Fibroblast of upper back skin (primary cell): ENCODE data around the gene ANKLE1.
"Not testable (repeated sequence)": the region's sequence is repeated elsewhere in the genome, so short reads cannot be mapped to it uniquely, and the experiment has no call there.

Experiments used
- DNase-seq: peaks from one replicate; pipeline ENCODE4 v3.0.0-alpha.2; 2013

ANKLE1 gene

DNA sequence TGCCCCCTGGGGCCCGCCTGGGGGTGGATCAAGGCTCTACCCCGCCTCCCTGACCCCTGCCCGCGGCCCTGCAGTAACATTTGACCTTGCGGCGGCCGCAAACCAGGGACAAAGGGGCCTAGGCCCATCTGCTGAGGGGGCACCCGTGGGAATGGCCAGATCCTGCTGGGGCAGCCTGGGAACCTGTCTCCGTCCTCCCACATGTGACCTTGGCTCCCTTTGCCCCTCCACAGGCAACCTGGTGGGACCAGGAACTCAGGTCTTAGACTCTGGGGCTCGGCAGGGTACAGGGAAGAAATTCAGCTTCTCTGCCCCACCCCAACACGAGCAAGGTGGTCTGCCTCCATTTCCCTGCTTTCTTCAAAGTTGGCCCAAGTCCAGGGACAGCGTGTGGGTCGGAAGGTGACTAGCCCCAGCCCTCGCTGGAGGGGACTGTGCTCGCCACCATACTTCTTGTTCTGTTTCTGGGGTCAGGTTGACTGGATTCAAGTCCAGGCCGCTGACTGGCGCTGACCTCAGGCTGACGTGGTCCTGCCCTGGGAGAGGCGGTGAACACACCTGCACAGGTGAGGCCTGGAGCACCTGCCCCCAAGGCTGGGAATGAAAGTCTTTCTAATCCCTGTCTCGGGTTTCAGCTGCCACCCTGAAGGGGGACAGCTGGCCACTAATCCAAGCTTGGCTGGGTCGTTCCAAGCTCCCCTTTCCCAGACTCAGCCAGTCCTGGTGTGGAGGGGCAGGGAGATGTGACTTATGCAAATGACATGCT lies 33.5 kb upstream of the ANKLE1 start:
- DNase-seq = no peak

DNA sequence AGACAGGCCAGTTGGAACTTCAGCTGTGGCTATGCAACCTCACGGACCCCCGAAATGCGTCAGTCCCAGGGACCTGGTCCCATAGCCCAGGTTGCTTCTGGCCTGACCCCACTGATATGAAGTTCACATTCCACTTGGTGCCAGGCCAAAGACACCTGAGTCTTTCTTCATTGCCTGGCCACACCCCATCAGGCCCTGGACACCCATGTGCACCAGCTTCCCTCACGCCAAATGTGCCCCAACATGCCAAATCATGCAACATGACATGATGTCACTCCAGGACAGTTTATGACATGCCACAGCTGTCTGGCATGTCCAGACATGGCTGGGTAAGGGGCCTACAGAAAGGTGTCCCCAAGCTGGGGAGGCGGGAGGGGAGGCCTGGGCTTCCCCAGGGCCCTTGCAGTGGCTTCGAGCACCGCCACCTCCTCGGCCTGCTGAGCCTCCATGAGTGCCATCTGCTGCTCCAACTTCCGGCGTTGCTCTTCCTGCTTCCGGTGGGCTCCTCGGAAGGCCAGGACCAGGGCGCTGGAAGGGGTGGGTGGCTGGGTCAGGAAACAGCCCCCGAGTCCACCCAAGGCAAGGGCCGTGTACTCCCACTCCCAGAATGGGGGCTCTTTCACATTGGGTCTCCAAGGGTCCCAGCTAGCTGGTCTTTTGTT lies 31.7 kb upstream of the ANKLE1 start:
- DNase-seq = no peak

DNA sequence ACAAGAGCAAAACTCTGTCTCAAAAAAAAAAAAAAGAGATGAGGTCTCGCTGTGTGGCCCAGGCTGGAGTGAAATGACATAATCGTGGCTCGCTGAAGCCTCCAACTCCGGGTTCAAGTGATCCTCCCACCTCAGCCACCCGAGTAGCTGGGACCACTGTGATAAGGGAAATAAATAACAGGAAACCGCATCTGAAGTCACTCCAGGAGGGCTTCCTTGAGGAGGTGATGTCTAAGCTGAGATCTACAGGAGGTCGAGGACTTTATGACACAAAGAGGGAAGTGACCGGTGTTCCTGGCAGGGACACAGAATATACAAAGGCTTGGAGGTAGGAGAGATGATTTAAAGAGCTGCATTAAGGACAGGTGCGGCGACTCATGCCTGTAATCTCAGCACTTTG lies 27.1 kb upstream of the ANKLE1 start:
- DNase-seq = no peak

DNA sequence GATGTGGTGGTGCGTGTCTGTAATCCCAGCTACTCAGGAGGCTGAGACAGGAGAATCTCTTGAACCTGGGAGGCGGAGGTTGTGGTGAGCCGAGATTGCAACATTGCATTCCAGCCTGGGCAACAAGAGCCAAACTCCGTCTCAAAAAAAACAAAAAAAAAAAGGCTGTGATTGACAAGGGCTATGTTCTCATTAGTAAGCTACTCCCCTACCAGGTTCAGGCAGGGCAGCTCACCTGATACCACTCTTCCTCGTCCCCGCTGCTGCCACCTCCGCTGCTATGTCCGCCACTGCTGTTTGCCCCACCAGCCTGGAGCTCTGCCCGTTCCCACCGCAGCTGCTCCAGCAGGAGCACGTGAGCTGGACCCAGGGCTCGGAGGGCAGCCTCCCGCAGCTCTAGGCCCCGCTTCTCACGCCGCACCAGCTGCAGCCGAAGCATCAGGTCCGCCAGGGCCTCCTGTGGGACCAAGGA lies 26.5 kb upstream of the ANKLE1 start:
- DNase-seq = no peak

DNA sequence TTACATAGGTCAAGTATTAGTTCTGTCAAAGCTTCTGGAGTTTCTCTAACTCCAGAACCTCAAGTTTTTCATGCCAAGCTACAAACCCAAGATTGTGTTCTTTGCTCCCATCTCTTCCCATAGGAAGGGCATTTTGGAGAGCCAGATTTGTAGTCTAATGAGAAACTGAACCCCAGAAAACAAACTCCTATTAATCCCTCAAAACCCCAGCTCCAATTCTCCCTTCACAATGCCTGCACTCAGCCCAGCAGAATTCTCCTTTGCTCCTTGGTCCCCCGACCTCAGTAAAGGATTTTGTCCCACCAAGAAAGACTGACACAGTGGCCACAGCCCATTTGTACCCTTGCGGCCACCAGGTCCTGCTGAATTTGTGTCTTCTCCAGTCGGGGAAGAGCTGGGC lies 25.6 kb upstream of the ANKLE1 start:
- no peak for DNase-seq

DNA sequence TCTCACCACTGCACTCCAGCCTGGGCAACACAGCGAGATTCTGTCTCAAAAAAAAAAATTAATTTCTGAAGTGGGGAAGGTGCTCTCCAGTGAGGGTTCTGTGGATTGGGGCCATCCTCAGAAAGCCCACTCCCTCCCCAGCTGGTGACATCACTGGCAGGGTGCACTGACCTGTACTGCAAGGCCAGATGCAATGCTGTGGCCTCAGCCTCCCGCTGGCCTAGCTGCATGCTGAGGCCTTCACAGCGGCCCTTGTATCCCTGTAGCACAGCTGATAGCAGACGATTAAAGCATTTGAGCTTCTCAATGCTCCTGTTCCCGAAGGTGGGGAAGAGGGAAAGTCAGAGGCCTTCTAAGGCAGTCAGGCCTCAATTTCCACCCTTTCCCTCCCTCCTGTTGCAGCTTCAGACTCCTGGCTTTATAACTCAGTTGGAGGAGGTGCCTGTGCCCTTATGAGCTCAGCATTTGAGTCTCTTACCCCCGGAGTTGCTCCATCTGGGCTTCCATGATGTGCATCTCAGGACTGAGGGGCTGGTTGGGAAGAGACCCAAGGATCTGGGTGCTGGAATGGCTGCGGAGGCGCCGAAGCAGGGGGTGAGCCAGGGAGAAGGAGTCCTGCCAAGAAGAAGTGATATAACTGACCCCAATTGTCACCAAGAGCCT lies 22.5 kb upstream of the ANKLE1 start:
- DNase-seq = no peak

DNA sequence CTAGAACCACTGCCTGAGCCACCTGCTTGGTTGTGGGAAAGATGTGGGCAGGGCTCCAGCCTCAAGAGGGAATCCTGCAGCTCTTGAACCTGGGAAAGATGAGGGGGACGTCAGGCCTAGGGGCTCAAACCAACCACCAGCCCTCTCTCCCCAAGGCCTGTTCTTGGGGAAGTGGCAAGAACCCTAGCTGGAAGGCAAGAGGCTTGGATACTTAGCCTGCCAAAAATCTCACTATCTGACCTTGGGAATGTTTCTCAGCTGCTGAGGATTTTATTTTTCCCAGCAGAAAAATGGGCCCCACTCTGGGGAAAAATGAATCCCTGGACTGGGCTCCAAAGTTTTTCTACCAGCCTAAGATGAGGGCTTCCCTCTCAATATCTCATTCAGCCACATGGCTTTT lies 21.8 kb upstream of the ANKLE1 start:
- DNase-seq = no peak

DNA sequence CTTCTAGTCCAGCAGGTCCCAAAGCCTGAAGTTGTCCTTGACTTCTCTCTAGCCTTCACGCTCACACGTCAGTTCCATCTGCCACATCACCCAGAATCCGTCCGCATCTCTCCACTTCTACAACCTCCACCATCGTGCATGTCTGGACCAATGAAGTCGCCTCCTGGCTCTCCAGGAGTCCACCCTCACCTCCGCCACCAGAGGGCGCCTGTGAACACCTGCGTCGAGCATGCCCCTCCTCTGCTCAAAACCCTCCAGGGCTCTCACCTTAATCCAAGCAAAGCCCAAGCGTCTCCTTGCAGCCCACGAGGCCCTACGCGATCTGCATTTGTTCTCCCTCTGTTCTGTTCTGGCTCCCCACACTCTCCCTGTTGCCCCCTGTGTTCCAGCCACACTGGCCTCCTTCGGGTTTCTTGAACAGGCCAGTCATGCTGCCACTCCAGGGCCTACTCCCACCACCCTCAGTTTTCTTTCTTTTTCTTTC lies 20.8 kb upstream of the ANKLE1 start:
- peak; percentile 69 for DNase-seq

DNA sequence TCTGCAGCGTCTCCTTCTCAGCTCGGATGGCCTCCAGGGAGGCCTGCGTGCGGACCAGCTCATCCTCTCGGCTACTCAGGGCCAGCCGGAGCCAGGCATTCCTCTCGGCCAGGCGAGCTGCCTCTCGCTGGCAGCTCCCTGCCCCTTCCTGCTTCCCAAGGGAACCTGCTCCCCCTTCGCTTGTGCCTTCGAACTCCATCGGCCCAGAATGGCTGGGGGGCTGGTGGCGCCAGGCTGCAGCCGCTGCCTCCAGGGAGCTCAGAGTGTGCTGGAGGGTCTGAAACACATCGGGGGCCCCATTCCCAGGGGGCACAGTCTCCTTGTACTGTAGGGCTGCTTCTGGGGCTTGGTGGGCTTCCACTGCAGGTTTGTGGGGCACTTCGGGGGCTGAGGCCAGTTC lies 19.1 kb upstream of the ANKLE1 start:
- no peak for DNase-seq

DNA sequence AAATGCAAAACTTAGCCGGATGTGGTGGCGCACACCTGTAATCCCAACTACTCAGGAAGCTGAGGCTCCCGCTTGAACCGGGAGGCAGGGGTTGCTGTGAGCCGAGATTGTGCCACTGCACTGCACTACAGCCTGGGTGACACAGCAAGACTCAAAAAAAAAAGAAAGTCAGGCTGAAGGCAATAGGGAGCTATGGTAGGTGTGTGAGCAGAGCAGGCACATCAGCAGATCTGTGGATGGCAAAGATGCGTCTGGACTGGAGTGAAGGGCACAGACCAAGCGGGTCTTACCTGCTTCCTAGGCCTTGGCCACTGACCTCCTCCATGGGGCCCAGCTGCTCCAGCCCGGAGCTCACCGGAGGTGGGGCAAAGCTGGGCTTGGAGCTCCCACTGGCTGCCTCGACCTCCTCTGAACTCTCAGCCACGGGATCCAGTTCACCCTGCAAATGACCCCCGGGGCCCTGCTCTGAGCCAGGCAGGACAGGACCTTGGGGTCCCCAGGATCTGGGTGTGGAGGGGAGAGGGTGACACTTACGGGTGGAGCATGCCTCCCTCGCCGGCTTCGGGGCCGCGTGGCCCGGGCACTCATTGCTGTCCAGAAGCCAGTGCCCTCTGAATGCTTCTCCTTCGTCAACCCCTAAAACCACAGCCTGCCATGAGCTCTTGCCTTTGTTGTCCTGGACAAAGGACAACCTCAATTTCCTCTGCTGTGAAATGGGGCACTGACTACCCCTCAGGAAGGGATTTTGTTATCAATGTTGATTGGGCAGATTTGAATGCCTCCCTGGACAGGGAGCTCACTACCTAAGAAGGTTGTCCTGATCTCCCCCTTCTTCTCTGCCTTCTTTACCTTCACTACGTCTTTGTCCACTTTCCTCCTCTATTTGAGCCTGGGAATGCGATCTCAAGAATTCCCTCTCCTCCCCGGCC lies 17.7 kb upstream of the ANKLE1 start:
- no peak for DNase-seq

DNA sequence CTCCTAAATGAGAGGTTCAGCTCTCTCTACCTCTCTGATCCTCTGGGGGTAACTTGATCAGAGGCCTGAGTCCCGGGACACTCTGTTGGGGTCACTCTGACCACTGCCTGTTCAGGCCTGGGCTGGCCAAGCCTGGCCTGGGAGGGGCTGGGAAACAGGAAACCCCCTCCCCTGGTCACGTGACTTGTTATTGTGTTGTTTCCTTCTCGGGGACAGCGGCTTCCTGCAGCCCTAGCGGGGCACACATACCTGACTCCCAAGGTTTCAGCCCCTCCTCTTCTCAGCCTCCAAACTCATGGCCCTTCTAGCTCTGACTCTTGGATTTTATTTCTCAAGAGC lies 17.1 kb upstream of the ANKLE1 start, which contains the start of gene USHBP1:
Gene USHBP1, minus strand, starts transcription at position 105 of the 339 bp plus-strand sequence. CDS start 446 bp downstream, outside the sequence.
- DNase-seq = no peak

DNA sequence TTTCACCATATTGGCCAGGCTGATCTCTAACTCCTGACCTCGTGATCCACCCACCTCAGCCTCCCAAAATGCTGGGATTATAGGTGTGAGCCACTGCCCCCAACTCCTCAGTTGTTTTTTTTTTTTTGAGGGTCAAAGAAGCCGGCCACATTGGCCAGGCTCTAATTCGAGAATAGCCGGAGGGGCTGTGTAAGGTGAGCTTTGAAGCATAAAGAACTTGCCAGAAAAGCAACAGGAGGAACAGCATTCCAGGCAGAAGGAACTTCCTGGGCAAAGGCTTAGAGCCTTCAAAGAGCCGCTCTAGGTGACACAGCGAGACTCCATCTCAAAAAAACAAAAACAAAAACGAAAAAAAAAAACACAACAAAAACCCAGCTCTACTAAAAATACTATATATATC lies 15.7 kb upstream of the ANKLE1 start:
- DNase-seq = no peak

DNA sequence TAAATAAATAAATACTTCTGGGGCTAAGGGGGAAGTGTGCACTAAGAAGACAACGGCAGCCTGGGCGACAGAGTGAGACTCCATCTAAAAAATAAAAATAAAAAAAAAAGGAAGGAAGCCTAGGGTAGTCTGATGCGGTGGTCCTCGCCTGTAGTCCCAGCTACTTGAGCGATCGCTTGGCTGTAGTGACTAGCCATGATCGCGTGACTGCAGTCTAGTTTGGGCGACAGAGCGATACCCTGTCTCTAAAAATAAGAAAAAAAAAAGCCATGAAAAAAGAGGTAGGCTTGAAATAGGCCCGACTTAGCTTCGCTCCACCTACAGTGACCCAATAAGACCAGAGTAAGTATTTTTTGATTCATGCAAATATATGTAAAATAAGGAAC lies 15.1 kb upstream of the ANKLE1 start:
- no peak for DNase-seq

DNA sequence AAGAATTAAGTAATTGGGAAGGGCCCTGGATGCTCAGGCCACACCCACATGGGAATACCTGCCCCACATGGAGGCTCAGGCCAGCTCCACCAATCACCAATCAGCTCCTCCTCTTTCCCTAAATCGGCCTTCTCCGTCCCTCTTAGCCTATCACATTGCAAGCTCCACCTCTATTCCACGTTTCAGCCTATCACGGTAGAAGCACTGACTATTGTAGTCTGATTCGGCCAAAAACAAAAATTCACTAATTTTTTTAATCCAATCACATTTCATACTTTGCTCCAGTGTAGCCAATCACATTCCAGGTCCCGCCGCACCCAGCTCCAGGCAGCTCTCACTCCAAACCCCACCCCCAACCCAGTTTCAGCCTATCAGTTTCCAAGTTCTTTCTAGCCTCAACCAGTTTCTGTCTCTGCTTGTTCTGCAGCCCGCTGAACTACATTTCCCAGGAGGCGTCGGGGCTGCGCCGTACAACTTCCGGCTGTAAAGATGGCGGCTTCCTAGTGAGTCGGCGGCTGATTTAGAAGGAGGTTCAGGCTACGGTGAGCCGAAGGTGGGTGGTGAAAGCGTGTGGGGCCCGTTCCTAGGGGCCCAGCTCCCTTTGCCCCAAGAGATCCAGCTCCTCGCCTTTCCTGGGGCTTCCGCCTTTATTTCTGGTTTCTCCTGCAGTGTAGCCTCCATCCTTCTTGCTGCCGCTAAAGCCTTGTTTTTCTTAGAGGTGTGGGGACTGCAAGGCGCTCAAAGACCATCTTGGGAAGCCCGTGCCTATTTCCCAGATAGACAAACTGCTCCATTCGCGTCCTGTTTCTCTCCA lies 14.5 kb upstream of the ANKLE1 start, which contains the start of gene BABAM1:
Gene BABAM1, plus strand, starts transcription at position 469 of the 814 bp plus-strand sequence. CDS start 1,364 bp downstream, outside the sequence.
- DNase-seq = peak; percentile 99

DNA sequence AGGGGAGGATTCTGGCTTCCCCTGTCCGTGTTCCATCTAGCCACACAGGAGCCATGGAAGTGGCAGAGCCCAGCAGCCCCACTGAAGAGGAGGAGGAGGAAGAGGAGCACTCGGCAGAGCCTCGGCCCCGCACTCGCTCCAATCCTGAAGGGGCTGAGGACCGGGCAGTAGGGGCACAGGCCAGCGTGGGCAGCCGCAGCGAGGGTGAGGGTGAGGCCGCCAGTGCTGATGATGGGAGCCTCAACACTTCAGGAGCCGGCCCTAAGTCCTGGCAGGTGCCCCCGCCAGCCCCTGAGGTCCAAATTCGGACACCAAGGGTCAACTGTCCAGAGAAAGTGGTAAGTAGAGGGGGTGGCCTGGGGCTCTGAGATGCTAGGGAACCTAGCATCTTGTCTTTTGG lies 12.9 kb upstream of the ANKLE1 start:
- DNase-seq = no peak

DNA sequence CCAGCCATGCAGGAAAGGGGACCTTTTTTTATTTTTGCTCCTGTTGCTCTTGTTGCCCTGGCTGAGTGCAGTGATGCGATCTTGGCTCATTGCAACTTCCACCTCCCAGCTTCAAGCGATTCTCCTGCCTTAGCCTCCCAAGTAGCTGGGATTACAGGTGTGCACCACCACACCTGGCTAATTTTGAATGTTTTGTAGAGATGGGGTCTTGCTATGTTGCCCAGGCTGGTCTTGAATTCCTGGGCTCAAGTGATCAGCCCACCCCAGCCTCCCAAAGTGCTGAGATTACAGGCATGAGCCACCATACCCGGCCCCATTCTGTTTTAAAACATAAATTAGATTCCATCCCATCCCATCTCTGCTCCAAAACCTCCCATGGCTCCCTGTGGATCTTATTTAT lies 6.8 kb upstream of the ANKLE1 start:
- DNase-seq = not testable (repeated sequence)

DNA sequence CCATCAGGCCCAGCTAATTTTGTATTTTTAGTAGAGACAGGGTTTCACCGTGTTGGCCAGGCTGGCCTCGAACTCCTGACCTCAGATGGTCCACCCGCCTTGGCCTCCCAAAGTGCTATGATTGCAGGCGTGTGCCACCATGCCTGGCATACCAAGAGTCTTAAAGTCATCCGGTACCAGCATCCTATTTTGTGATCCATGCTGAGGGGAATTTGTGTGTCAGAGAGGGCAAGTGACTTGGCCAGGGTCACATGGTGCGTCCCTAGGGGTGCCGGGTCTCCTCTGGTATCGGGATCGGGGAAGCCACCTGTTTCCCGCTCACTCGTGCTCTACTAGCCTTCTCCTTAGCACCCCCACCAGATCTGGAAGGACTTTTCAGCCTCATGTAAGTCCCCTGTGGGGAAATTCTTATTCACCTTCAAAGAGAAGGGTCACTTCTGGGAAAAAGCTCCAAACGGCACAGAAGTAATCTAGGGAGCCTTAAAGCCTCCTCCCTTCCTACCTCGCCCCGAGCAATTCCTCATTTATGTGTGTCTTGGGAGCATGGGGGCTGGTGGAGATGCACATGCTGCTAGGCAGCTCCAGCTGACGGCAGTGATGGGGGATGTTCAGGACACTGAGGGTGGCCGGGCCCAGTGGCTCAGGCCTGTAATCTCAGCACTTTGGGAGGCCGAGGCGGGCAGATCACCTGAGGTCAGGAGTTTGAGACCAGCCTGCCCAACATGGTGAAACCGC lies 6.1 kb upstream of the ANKLE1 start:
- no peak for DNase-seq

DNA sequence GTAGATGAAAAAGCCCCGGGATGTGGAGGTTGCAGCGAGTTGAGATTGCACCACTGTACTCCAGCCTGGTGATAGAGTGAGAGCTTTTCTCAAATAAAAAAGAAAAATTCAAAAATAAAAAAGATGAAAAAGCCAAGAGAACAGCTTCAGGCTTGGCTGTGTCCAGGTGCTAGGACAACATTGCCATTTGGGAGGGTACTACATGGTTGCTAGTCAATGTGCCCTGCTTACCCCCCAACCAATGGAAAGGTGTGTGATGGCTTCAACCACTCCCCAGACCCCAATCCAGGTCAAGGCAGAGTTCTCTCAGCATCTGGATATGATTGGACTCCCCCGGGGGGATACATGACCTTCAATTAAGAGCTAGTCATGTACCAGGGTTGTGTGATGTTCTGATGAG lies 2.3 kb upstream of the ANKLE1 start:
- no peak for DNase-seq

DNA sequence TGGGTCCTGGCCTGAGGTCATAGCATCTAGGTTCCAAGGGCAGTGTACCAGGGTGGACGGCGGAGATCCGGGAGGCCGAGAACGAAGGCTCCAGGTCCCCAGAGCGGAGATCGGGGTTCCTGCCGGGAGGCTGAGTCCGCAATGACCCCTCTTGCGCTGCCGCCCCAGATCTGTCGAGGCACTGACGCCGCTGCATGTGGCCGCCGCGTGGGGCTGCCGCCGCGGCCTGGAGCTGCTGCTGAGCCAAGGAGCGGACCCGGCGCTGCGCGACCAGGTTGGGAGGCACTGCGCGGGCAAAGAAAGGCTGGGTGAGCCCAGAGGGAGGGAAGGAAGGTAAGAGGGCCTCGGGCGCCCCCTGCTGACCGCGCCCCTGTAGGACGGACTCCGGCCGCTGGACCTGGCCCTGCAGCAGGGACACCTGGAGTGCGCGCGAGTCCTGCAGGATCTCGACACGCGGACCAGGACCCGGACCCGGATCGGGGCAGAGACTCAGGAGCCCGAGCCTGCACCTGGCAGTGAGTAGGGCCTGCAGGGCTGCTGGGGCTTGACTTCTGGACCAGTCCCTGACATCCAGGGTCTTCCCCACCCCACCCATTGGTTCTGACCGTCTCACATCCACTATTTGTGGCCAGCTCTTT lies 906 bp downstream of the ANKLE1 start:
- DNase-seq = peak; percentile 71

DNA sequence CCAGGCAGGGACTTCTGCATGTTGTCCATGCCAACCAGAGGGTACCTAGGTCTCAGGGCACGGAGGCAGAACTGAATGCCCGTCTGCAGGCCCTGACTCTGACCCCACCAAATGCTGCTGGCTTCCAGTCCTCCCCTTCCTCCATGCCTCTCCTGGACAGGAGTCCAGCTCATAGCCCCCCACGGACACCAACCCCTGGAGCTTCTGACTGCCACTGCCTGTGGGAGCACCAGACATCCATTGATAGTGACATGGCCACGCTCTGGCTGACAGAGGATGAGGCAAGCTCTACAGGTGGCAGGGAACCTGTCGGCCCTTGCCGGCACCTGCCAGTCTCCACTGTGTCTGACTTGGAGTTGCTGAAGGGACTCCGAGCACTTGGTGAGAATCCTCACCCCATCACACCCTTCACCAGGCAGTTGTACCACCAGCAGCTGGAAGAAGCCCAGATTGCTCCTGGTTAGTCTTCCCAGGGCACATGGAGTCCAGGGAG lies 1.8 kb downstream of the ANKLE1 start:
- DNase-seq = no peak
